Endothelial cell of umbilical vein (primary cell): ENCODE data around the gene ATP1B3. TPM values are rescaled to one million over a fixed set of nuclear protein-coding genes. Genes with fewer than 3 reads are reported as not detected.

Source experiments
- BruUV-seq: library from RNA; stranded (reverse); fragments of 400-500 nt; replicated peaks from 2 replicates; lab custom pipeline; 2021; lab: Mats Ljungman, UMichigan
- CTCF ChIA-PET: fragments of 300-600, 350-600 bp; sonication (Branson Sonifier 250); formaldehyde crosslinking; loops from one replicate; lab custom pipeline; 2021; ENCODE audit warnings: antibody characterized with exemption, inconsistent platforms; lab: Charles Lee
- POLR2A ChIA-PET: fragments of 300-600, 350-600 bp; sonication (Branson Sonifier 250); formaldehyde crosslinking; loops from one replicate; lab custom pipeline; 2021; ENCODE audit warnings: antibody characterized with exemption, inconsistent platforms; lab: Charles Lee
- DNase-seq: peaks from one replicate; pipeline ENCODE4 v3.0.0-alpha.2; 2011; ENCODE audit warnings: low read depth, low spot score
- FAIRE-seq: peaks from 2 replicates; lab custom pipeline; 2011; peaks lifted over from hg19 to GRCh38; lab: Jason Lieb, UNC
- H2AFZ ChIP-seq: 2 replicates; pipeline ENCODE4 v1.6.0; 2012; ENCODE audit warnings: low read depth, low read length, control low read depth, inconsistent platforms
- H3K27ac ChIP-seq: 2 replicates; pipeline ENCODE4 v1.5.1; 2011; ENCODE audit warnings: low read depth, mild to moderate bottlenecking, control low read depth, low read length, moderate library complexity; ENCODE audit not compliant: insufficient read depth
- H3K27me3 ChIP-seq, 2 experiments: 2 replicates each; pipeline versions ENCODE4 v1.6.0 to v1.6.1; 2011; ENCODE audit warnings: low read length in 2 of 2, mixed read lengths in 1 of 2; ENCODE audit not compliant: control insufficient read depth in 2 of 2, insufficient read depth in 2 of 2
- H3K36me3 ChIP-seq, 2 experiments: 2 replicates in 1 of 2; 3 replicates in 1 of 2; pipeline ENCODE4 v1.5.1; 2011; ENCODE audit warnings: low read length in 2 of 2, mild to moderate bottlenecking in 1 of 2, moderate library complexity in 1 of 2; ENCODE audit not compliant: control insufficient read depth in 2 of 2, insufficient read depth in 2 of 2; ENCODE audit errors: extremely low read depth in 1 of 2
- H3K4me1 ChIP-seq: 3 replicates; pipeline ENCODE4 v1.5.1; 2011; ENCODE audit warnings: mild to moderate bottlenecking, low read length; ENCODE audit not compliant: control insufficient read depth, insufficient read depth; ENCODE audit errors: extremely low read depth
- H3K4me2 ChIP-seq: 2 replicates; pipeline ENCODE4 v1.6.1; 2011; ENCODE audit warnings: low read length, control low read depth, mixed read lengths; ENCODE audit not compliant: insufficient read depth
- H3K4me3 ChIP-seq, 3 experiments: fragments of 200-600 bp in 1 of 3; sonication (generic), shearing (Covaris generic) in 1 of 3; replicated peaks in 1 of 3; 2 replicates each; pipeline ENCODE4 v1.5.1; 2011 to 2016; ENCODE audit warnings: control low read depth in 3 of 3, low read length in 3 of 3, mild to moderate bottlenecking in 2 of 3, inconsistent platforms in 1 of 3, low read depth in 1 of 3, moderate library complexity in 1 of 3; ENCODE audit not compliant: insufficient read depth in 1 of 3
- H3K79me2 ChIP-seq: 2 replicates; pipeline ENCODE4 v1.6.0; 2012; ENCODE audit warnings: low read length, inconsistent platforms; ENCODE audit not compliant: control insufficient read depth, insufficient read depth
- H3K9ac ChIP-seq: replicated peaks from 2 replicates; pipeline ENCODE3; 2011; ENCODE audit warnings: low read length, control low read depth; ENCODE audit not compliant: insufficient read depth; ENCODE audit errors: extremely low read depth
- H3K9me1 ChIP-seq: replicated peaks from 3 replicates; pipeline ENCODE4 v1.6.0; 2011; ENCODE audit warnings: mild to moderate bottlenecking, low read length; ENCODE audit not compliant: control insufficient read depth, insufficient read depth; ENCODE audit errors: extremely low read depth
- H3K9me3 ChIP-seq: replicated peaks from 2 replicates; pipeline ENCODE4 v1.5.1; 2012; ENCODE audit warnings: low read length, inconsistent platforms; ENCODE audit not compliant: control insufficient read depth, insufficient read depth
- H4K20me1 ChIP-seq: replicated peaks from 2 replicates; pipeline ENCODE3; 2011; ENCODE audit warnings: mild to moderate bottlenecking, low read length; ENCODE audit not compliant: control insufficient read depth, insufficient read depth; ENCODE audit errors: extremely low read depth
- CTCF ChIP-seq, 2 donors: IDR thresholded peaks; 1 replicate in 1 of 2; 2 replicates in 1 of 2; pipeline ENCODE4 v1.5.1; 2011; ENCODE audit warnings: low read length in 2 of 2, mild to moderate bottlenecking in 2 of 2, moderate library complexity in 2 of 2, control low read depth in 1 of 2, inconsistent platforms in 1 of 2, low read depth in 1 of 2; ENCODE audit not compliant: insufficient read depth in 1 of 2; ENCODE audit errors: extremely low read depth in 1 of 2
- EZH2 ChIP-seq: IDR thresholded peaks from 2 replicates; pipeline ENCODE4 v1.6.1; 2012; ENCODE audit warnings: borderline replicate concordance, low read depth, mild to moderate bottlenecking, moderate library complexity, low read length, inconsistent platforms; ENCODE audit not compliant: severe bottlenecking
- FOS ChIP-seq: IDR thresholded peaks from 2 replicates; pipeline ENCODE4 v1.6.1; 2011; ENCODE audit warnings: mild to moderate bottlenecking, low read length, moderate library complexity, borderline replicate concordance; ENCODE audit not compliant: insufficient read depth
- GATA2 ChIP-seq: IDR thresholded peaks from 2 replicates; pipeline ENCODE4 v1.7.0; 2011; ENCODE audit warnings: low read depth, mild to moderate bottlenecking, moderate library complexity, mixed read lengths, low read length; ENCODE audit not compliant: insufficient read length, insufficient read depth
- JUN ChIP-seq: IDR thresholded peaks from 2 replicates; pipeline ENCODE4 v1.6.1; 2011; ENCODE audit warnings: borderline replicate concordance, low read depth; ENCODE audit not compliant: insufficient read length, insufficient read depth
- MAX ChIP-seq: IDR thresholded peaks from 2 replicates; pipeline ENCODE4 v1.6.1; 2011; ENCODE audit not compliant: insufficient read depth, insufficient read length
- MYC ChIP-seq: IDR thresholded peaks from one replicate; pipeline ENCODE4 v1.6.1; 2011; ENCODE audit warnings: mild to moderate bottlenecking, low read depth, low read length
- POLR2A ChIP-seq: IDR thresholded peaks from 2 replicates; pipeline ENCODE4 v1.6.1; 2012; ENCODE audit warnings: low read depth, mild to moderate bottlenecking, control low read depth, low read length
- POLR2AphosphoS5 ChIP-seq: IDR thresholded peaks from 2 replicates; pipeline ENCODE4 v1.6.1; 2012; ENCODE audit warnings: low read depth, mild to moderate bottlenecking, control low read depth, low read length, moderate library complexity; ENCODE audit not compliant: insufficient read depth
- dilution Hi-C: fragments of 300-500 bp; cut with MboI; formaldehyde crosslinking; loops from one replicate; pipeline ENCODE4 v1.15.0; 2019; ENCODE audit warnings: low sequenced_read_pairs; ENCODE audit not compliant: extremely low pct_ligation_motif_present
- intact Hi-C: fragments of 100-400 bp; cut with micrococcal nuclease; formaldehyde crosslinking; loops from one replicate; pipeline ENCODE4 v1.10.0; 2022
- polyA plus RNA-seq, 4 experiments: library from polyadenylated mRNA; depleted of rRNA in 3 of 4; stranded (reverse) in 3 of 4; unstranded in 1 of 4; fragments of >200 nt; gene quantifications; 2 replicates each; pipeline versions ENCODE4 v1.2.1 to v1.2.3, GENCODE V29; 2011 to 2012; ENCODE audit warnings: missing spikeins in 1 of 4
- total RNA-seq: library from RNA; stranded (reverse); gene quantifications from 2 replicates; pipeline ENCODE4 v1.2.3, GENCODE V29; 2021

The ATP1B3 gene
- total and polyA plus RNA-seq, 2 donors (not counting 3 experiments of a cell fraction or from before 2014, with no cell fraction given): 227 to 279 TPM

DNA sequence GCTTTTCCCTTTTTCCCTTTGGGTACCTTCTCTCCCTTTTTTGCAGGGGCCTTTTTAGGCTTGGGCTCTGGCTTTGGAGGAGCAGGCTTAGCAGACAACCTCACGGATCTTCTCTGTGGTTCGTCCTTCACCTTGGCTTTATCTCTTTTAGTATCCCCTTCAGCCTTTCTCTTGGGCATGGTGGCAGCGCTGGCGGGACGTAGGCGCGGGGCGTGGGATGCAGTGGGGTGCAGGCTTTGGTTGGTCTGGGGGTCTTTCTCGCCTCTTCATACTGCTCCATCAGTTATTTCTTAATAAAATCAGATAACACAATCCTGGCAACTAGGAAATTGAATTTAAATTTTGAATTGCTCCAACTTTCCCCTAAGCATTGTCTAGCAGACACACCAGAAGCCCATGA, 11.3 kb upstream of the ATP1B3 start:
- CTCF ChIA-PET: no interaction called here

More for the DNA sequence above, 11.3 kb upstream of the ATP1B3 start:
- FAIRE-seq: no peak
- POLR2A ChIA-PET: no interaction called here
- no peak overlapping the region for H3K9ac ChIP-seq
- no peak for TF ChIP-seq JUN
- no peak for TF ChIP-seq GATA2
- no peak for TF ChIP-seq POLR2AphosphoS5
- no peak for TF ChIP-seq MYC
- no peak for TF ChIP-seq CTCF (IDR thresholded peaks at IDR 0.05; ENCODE audit: extremely low read depth in 1 of 2, insufficient read depth in 1 of 2, low read depth in 1 of 2, low read length in 2 of 2)
- TF ChIP-seq EZH2: no peak
- no peak for TF ChIP-seq MAX
- no peak for TF ChIP-seq FOS
- TF ChIP-seq POLR2A: no peak
- H3K27me3 ChIP-seq: no peaks in the 10 kb centered on the region
- no peaks in the 10 kb centered on the region for H3K9me3 ChIP-seq
- intact Hi-C loops (no loop called here), dilution Hi-C loops (no loop called here)
- H3K4me1 ChIP-seq: peaks cover 19% of the 10 kb centered on the region
- no peak for DNase-seq
- BruUV-seq: no TSS peak
- no peak overlapping the region for H3K4me3 ChIP-seq
- H4K20me1 ChIP-seq: no peaks in the 10 kb centered on the region
- H2AFZ ChIP-seq: no peak overlapping the region
- H3K9me1 ChIP-seq: no peaks in the 10 kb centered on the region
- H3K27ac ChIP-seq: no peak overlapping the region
- H3K79me2 ChIP-seq: no peaks in the 10 kb centered on the region
- no peak overlapping the region for H3K4me2 ChIP-seq
- H3K36me3 ChIP-seq: no peaks in the 10 kb centered on the region
